CD4-positive, alpha-beta T cell treated with Interleukin-15 for 4 hours (primary cell): Measurements from ENCODE around the gene MLLT3.

ENCODE experiments used
- DNase-seq: peaks from one replicate; pipeline ENCODE4 v3.0.0-alpha.2; 2020; ENCODE audit warnings: low spot score

MLLT3 gene

GRCh38 chr9:20300430-20301115 is 321.7 kb downstream of the MLLT3 start:
- no peak for DNase-seq

GRCh38 chr9:20297646-20298084 is 324.6 kb downstream of the MLLT3 start:
- DNase-seq, result no peak

GRCh38 chr9:20295555-20295954 is 326.7 kb downstream of the MLLT3 start:
- no peak for DNase-seq

GRCh38 chr9:20294046-20294750 is 328.1 kb downstream of the MLLT3 start:
- no peak for DNase-seq

- DNase-seq, result no peak
Observed at GRCh38 chr9:20292002-20292401, 330.3 kb downstream of the MLLT3 start.
